Endothelial cell (in vitro differentiated cells): ENCODE data around the gene EPS8L2. TPM values are rescaled to one million over a fixed set of nuclear protein-coding genes. Genes with fewer than 3 reads are reported as not detected.

Experiments used
- DNase-seq: peaks from one replicate; pipeline ENCODE4 v3.0.0; 2021; ENCODE audit warnings: low spot score
- H3K27ac Mint-ChIP-seq: one replicate; pipeline ENCODE4 v1.8.0; 2021; ENCODE audit warnings: mixed read lengths, inconsistent platforms; ENCODE audit not compliant: unreplicated experiment
- H3K27me3 Mint-ChIP-seq: one replicate; pipeline ENCODE4 v1.8.0; 2021; ENCODE audit warnings: mild to moderate bottlenecking, moderate library complexity, mixed read lengths, inconsistent platforms; ENCODE audit not compliant: unreplicated experiment
- H3K36me3 Mint-ChIP-seq: one replicate; pipeline ENCODE4 v1.8.0; 2021; ENCODE audit warnings: mild to moderate bottlenecking, low read depth, mixed read lengths, inconsistent platforms; ENCODE audit not compliant: unreplicated experiment
- H3K4me1 Mint-ChIP-seq: one replicate; pipeline ENCODE4 v1.8.0; 2021; ENCODE audit warnings: mild to moderate bottlenecking, mixed read lengths, inconsistent platforms; ENCODE audit not compliant: unreplicated experiment
- H3K4me3 Mint-ChIP-seq: one replicate; pipeline ENCODE4 v1.8.0; 2021; ENCODE audit warnings: mild to moderate bottlenecking, mixed read lengths, inconsistent platforms; ENCODE audit not compliant: unreplicated experiment
- H3K9me3 Mint-ChIP-seq: one replicate; pipeline ENCODE4 v1.8.0; 2021; ENCODE audit warnings: mixed read lengths, inconsistent platforms; ENCODE audit not compliant: unreplicated experiment
- total RNA-seq: library from RNA; stranded (reverse); fragmentation: NEBNext Ultra II Directional; extraction: Animal tissue kit (Norgen Biotek cat#: 25700); gene quantifications from one replicate; pipeline ENCODE4 v1.2.1, GENCODE V29; 2021; ENCODE audit not compliant: unreplicated experiment
- TF ChIP-seq, protein P1 (sequence below): fragments of 200-600 bp; sonication (generic); IDR thresholded peaks from one replicate; pipeline ENCODE4 v1.5.0; 2021; ENCODE audit warnings: antibody characterized with exemption; ENCODE audit not compliant: unreplicated experiment

Gene EPS8L2
- total RNA-seq, 1 donor from 2014 or later = 8.0 TPM

- no peak for DNase-seq
- Mint-ChIP-seq H3K36me3 (peaks cover 5% of the 10 kb centered on the region), H3K4me1 (no peaks in the 10 kb centered on the region), H3K27ac (no peak overlapping the region), H3K9me3 (no peaks in the 10 kb centered on the region), H3K27me3 (peaks cover 2% of the 10 kb centered on the region), H3K4me3 (no peak overlapping the region)
- TF ChIP-seq, protein P1, sequence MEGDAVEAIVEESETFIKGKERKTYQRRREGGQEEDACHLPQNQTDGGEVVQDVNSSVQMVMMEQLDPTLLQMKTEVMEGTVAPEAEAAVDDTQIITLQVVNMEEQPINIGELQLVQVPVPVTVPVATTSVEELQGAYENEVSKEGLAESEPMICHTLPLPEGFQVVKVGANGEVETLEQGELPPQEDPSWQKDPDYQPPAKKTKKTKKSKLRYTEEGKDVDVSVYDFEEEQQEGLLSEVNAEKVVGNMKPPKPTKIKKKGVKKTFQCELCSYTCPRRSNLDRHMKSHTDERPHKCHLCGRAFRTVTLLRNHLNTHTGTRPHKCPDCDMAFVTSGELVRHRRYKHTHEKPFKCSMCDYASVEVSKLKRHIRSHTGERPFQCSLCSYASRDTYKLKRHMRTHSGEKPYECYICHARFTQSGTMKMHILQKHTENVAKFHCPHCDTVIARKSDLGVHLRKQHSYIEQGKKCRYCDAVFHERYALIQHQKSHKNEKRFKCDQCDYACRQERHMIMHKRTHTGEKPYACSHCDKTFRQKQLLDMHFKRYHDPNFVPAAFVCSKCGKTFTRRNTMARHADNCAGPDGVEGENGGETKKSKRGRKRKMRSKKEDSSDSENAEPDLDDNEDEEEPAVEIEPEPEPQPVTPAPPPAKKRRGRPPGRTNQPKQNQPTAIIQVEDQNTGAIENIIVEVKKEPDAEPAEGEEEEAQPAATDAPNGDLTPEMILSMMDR = no peak
These were observed 60.3 kb downstream of the EPS8L2 start for GRCh38 chr11:766106-766935.

GRCh38 chr11:766936-767210 lies 60.8 kb downstream of the EPS8L2 start:
- H3K27me3 Mint-ChIP-seq = peaks cover 2% of the 10 kb centered on the region
- H3K36me3 Mint-ChIP-seq = peaks cover 5% of the 10 kb centered on the region
- no peaks in the 10 kb centered on the region for H3K9me3 Mint-ChIP-seq
- no peak for DNase-seq
- no peak overlapping the region for H3K4me3 Mint-ChIP-seq
- TF ChIP-seq, protein P1 = no peak
- no peaks in the 10 kb centered on the region for H3K4me1 Mint-ChIP-seq
- H3K27ac Mint-ChIP-seq = no peak overlapping the region

DNA sequence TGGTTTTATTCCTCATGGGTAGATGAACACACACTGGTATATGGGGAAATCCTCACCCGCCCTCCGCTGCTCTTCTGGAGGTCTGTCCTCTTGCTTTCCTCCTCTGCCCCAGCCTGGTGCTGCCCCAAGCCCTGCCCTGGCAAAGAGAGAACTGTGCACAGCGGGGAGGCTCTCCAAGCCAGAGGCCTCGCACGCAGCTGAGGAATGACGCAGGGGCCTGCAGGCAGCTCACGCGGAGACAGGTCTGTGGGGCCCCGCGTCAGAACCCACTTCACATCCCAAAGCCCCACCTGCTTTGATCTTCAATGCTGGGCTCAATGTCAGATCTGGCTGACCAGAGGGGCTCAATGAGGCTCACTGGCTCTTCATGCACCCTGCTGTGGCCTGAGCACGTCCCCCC lies 61.2 kb downstream of the EPS8L2 start:
- H3K9me3 Mint-ChIP-seq = no peaks in the 10 kb centered on the region
- peaks cover 5% of the 10 kb centered on the region for H3K36me3 Mint-ChIP-seq
- no peak for DNase-seq
- peaks cover 2% of the 10 kb centered on the region for H3K27me3 Mint-ChIP-seq
- H3K4me3 Mint-ChIP-seq = no peak overlapping the region
- TF ChIP-seq, protein P1 = no peak
- H3K27ac Mint-ChIP-seq = no peak overlapping the region
- no peaks in the 10 kb centered on the region for H3K4me1 Mint-ChIP-seq

DNA sequence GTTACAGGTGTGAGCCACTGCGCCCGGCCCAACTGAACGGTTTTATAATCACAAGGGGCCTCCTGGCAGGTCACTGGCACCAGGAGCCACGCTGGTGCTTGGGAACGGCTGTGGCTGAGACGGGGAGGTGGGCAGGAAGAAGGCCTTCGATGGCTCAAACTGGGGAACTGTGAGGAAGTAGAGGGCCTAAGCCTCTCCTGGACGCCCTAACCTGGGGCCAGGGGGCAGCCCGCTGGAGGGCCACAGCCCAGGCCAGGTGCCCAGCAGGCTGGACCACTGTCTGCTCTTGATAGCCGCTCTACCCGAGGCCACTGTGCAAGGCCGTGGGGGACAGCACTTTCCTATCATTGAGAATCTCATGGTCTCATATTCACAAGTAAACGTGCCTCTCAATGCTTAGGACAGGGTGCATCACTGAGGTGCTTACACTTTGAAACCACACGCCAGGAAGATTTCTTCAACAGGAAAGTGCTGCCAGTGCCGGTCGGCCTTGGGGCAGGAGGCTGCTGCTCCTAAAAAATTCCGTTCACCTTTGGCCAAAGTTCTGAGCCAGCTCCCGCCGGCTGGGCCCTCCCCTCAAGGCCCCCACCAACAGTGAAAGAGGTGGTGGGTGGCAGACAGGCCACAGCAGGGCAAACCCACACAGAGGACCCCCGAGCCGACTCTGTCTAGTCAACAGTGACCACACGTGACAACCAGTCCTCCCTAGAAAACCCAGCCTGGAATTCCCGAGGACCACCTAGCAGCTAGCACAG lies 64.0 kb downstream of the EPS8L2 start:
- no peak for DNase-seq
- TF ChIP-seq, protein P1 = no peak
- Mint-ChIP-seq H3K4me1 (no peaks in the 10 kb centered on the region), H3K27ac (no peak overlapping the region), H3K9me3 (no peaks in the 10 kb centered on the region), H3K4me3 (no peak overlapping the region), H3K27me3 (no peaks in the 10 kb centered on the region), H3K36me3 (no peaks in the 10 kb centered on the region)
